ENCODE data around the gene GNL2. TPM values are rescaled to one million over a fixed set of nuclear protein-coding genes. Genes with fewer than 3 reads are reported as not detected.
"Not testable (repeated sequence)": the region's sequence is repeated elsewhere in the genome, so short reads cannot be mapped to it uniquely, and the experiment has no call there.

Gene GNL2
- total and polyA plus RNA-seq, 8 donors = 42.6 to 152 (median 79.4) TPM; not detected in 1

DNA sequence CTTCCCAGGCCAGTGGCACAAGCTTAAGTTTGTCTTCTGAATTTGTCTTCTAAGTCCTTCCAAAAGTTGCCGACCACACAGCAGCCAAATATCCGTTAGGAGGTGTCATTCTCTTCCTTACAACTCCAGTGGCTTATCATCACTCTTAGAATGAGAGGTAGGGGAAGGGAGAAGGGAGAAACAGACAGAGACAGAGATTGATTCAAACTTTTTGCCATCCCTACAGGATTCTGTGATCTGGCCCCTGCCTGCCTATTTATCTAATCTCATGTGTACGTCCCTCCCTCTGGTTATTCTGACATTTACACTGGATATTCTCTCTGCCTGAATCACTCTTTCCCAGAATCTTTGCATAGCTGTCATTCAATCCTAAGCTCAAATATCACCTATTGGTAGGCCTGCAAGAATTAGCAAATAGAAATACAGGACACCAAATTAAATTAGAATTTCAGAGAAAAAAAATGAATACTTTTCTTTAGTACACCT is 488 bp upstream of the GNL2 start:
- H3K4me1 ChIP-seq = peaks cover 20 to 31% (median 24%) of the 10 kb centered on the region in 4 donors
- TF ChIP-seq POLR2A (IDR thresholded peaks at IDR 0.05) (no peak), POLR2AphosphoS5 (IDR thresholded peaks at IDR 0.05) (no peak), CTCF (IDR thresholded peaks at IDR 0.05) (no peak), EP300 (IDR thresholded peaks at IDR 0.05) (no peak)
- no peaks in the 10 kb centered on the region for H3K9me3 ChIP-seq
- intact Hi-C loops (cut with DNase I; ENCODE audit: low total_unique reads) = no loop called here
- H3K36me3 ChIP-seq = peaks cover 10 to 24% (median 22%) of the 10 kb centered on the region in 4 donors
- peak overlapping the region in 4 of 5 donors; percentile 84 to 91 (median 85) for H3K27ac ChIP-seq
- DNase-seq = no peak
- WGBS, 5 donors = 0 to 4% (median 2%) methylated on average over 3 of the region's 3 CpGs
- peak overlapping the region; percentile 61 to 94 (median 84) for H3K4me3 ChIP-seq
- H3K27me3 ChIP-seq = peaks cover 0 to 11% (median 4%) of the 10 kb centered on the region in 3 donors

- Histone ChIP-seq H3K27ac (no peak overlapping the region), H3K27me3 (no peaks in the 10 kb centered on the region), H3K4me3 (no peak overlapping the region), H3K4me1 (peaks cover 20 to 31% (median 24%) of the 10 kb centered on the region in 4 donors), H3K36me3 (peaks cover 31 to 49% (median 47%) of the 10 kb centered on the region in 4 donors), H3K9me3 (no peaks in the 10 kb centered on the region)
- WGBS, 5 donors = 91 to 95% (median 93%) methylated on average over 6 of the region's 6 CpGs
- intact Hi-C loops (cut with DNase I; ENCODE audit: low total_unique reads) = no loop called here
- TF ChIP-seq EP300 (IDR thresholded peaks at IDR 0.05) (no peak), POLR2AphosphoS5 (IDR thresholded peaks at IDR 0.05) (no peak)
- DNase-seq = no peak
Measured at GRCh38 chr1:37593726-37594125, 2.0 kb downstream of the GNL2 start.

- Histone ChIP-seq H3K27me3 (no peaks in the 10 kb centered on the region), H3K4me1 (peaks cover under 1 to 10% (median 5%) of the 10 kb centered on the region in 4 donors), H3K27ac (no peak overlapping the region), H3K9me3 (no peaks in the 10 kb centered on the region), H3K36me3 (peaks cover 51 to 97% (median 95%) of the 10 kb centered on the region in 4 donors), H3K4me3 (no peak overlapping the region)
- intact Hi-C loops (cut with DNase I; ENCODE audit: low total_unique reads) = no loop called here
- TF ChIP-seq CTCF (IDR thresholded peaks at IDR 0.05) = no peak
- DNase-seq = no peak
- 88 to 94% (median 89%) methylated on average over 2 of the region's 2 CpGs for WGBS, 5 donors
Measured at GRCh38 chr1:37588939-37589338, 6.8 kb downstream of the GNL2 start.

GRCh38 chr1:37584544-37584943 is 11.2 kb downstream of the GNL2 start:
- H3K4me1 ChIP-seq; H3K27ac ChIP-seq; H3K27me3 ChIP-seq; DNase-seq; H3K9me3 ChIP-seq; intact Hi-C loops (cut with DNase I; ENCODE audit: low total_unique reads); H3K4me3 ChIP-seq: not testable (repeated sequence)
- H3K36me3 ChIP-seq = peaks cover 60 to 100% (median 100%) of the 10 kb centered on the region in 4 donors
- WGBS, 5 donors = 91 to 96% (median 94%) methylated on average over 4 of the region's 4 CpGs

DNA sequence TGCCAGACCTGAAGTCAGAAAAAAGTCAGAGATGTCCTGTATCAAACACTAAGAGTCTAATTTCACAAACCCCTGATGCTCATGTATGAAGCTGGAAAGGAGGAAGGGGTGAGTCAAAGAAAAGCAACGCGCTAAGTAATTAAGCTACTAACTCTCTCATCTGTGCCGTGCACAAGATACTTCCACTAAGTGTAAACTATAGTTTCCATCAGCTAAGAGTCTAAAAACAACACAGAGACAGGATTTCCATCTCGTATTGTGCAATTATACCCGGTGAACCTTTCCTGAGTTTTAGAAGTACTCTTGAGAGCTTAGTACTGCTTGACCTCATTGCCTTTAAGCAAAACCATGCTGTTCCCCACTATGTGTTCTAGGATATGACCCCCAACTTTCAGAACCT is 20.0 kb downstream of the GNL2 start:
- Histone ChIP-seq H3K4me1 (peaks cover 0 to 21% (median 0%) of the 10 kb centered on the region in 4 donors), H3K27ac (peak overlapping the region in 3 of 5 donors; percentile 41 to 71 (median 66)), H3K4me3 (no peak overlapping the region), H3K9me3 (no peaks in the 10 kb centered on the region), H3K27me3 (no peaks in the 10 kb centered on the region), H3K36me3 (peaks cover 42 to 100% (median 100%) of the 10 kb centered on the region in 4 donors)
- 74 to 92% (median 86%) methylated on average over 5 of the region's 5 CpGs for WGBS, 5 donors
- peak in 2 of 3 donors; percentile 9 to 37 for TF ChIP-seq POLR2AphosphoS5 (IDR thresholded peaks at IDR 0.05)
- no peak for TF ChIP-seq CTCF (IDR thresholded peaks at IDR 0.05)
- intact Hi-C loops (cut with DNase I; ENCODE audit: low total_unique reads) = no loop called here
- DNase-seq = no peak

All from stomach (tissue), 9 donors.